GM21381 (cell line): ENCODE data around the gene SLC16A2.
A peak's percentile ranks its signal among the peaks of the same experiment; 100 is the strongest.

Experiments
- ATAC-seq: cut with Tn5 transposase; IDR thresholded peaks from one replicate; pipeline ENCODE4 v1.9.1; 2021; ENCODE audit warnings: mild to moderate bottlenecking, moderate library complexity; ENCODE audit not compliant: unreplicated experiment

SLC16A2 gene

GRCh38 chrX:74535086-74535407 is 113.8 kb downstream of the SLC16A2 start:
- no peak for ATAC-seq

GRCh38 chrX:74535408-74536151 is 114.3 kb downstream of the SLC16A2 start:
- no peak for ATAC-seq

GRCh38 chrX:74536152-74536831 is 115.0 kb downstream of the SLC16A2 start:
- ATAC-seq: peak; percentile 68

- peak; percentile 16 for ATAC-seq
These were observed 115.6 kb downstream of the SLC16A2 start for GRCh38 chrX:74536832-74537371.

- ATAC-seq: no peak
These were observed 119.4 kb downstream of the SLC16A2 start for GRCh38 chrX:74540635-74541249.

GRCh38 chrX:74545880-74546523 is 124.7 kb downstream of the SLC16A2 start:
- ATAC-seq: no peak

- ATAC-seq: no peak
These were observed 125.7 kb downstream of the SLC16A2 start for GRCh38 chrX:74546984-74547383.

- ATAC-seq: peak; percentile 77
These were observed 129.1 kb downstream of the SLC16A2 start for GRCh38 chrX:74550295-74550802.

GRCh38 chrX:74551934-74552333 is 130.6 kb downstream of the SLC16A2 start:
- ATAC-seq: no peak

GRCh38 chrX:74557378-74557777 is 136.1 kb downstream of the SLC16A2 start:
- ATAC-seq: no peak

GRCh38 chrX:74578137-74578536 is 156.8 kb downstream of the SLC16A2 start:
- no peak for ATAC-seq

- ATAC-seq: peak; percentile 49
These were observed 158.4 kb downstream of the SLC16A2 start for GRCh38 chrX:74579597-74580198.
